Transverse colon (tissue), 4 donors: ENCODE results near the gene TRIM49B. TPM values are rescaled to one million over a fixed set of nuclear protein-coding genes. Genes with fewer than 3 reads are reported as not detected.
"Not testable (repeated sequence)": the region's sequence is repeated elsewhere in the genome, so short reads cannot be mapped to it uniquely, and the experiment has no call there.

Experiments used
- DNase-seq: peaks from one replicate; pipeline ENCODE4 v3.0.0-alpha.2; 2019
- H3K27ac ChIP-seq, 4 donors: fragments of 200-600 bp; sonication (generic); 2 replicates each; pipeline ENCODE4 v1.5.1; 2016 to 2018; ENCODE audit warnings: inconsistent platforms in 4 of 4
- H3K27me3 ChIP-seq: fragments of 200-600 bp; sonication (generic); 2 replicates; pipeline ENCODE4 v1.5.1; 2017; ENCODE audit warnings: inconsistent platforms
- H3K36me3 ChIP-seq, 4 donors: fragments of 200-600 bp; sonication (generic); 2 replicates each; pipeline ENCODE4 v1.5.1; 2017 to 2019; ENCODE audit warnings: inconsistent platforms in 4 of 4
- H3K4me1 ChIP-seq, 4 donors: fragments of 200-600 bp; sonication (generic); 2 replicates each; pipeline ENCODE4 v1.5.1; 2017 to 2020; ENCODE audit warnings: inconsistent platforms in 4 of 4
- H3K4me3 ChIP-seq, 4 donors: fragments of 200-600 bp; sonication (generic); 1 replicate in 1 of 4; 2 replicates in 3 of 4; pipeline versions ENCODE4 v1.5.1 to v1.6.1; 2017 to 2019; ENCODE audit warnings: inconsistent platforms in 4 of 4
- H3K9me3 ChIP-seq, 2 donors: fragments of 200-600 bp; sonication (generic); 2 replicates each; pipeline ENCODE4 v1.5.1; 2017 to 2019; ENCODE audit warnings: inconsistent platforms in 2 of 2
- WGBS, 2 donors: methylation state at CpG; one replicate each; pipeline ENCODE4 v1.1.5; 2018; ENCODE audit warnings: low coverage in 1 of 2; 5-methylcytosine and 5-hydroxymethylcytosine counted together
- in situ Hi-C, 4 donors: fragments of 200-750 bp; cut with MboI; loops; one replicate each; pipeline versions ENCODE4 v1.15.0 to v1.15.1; 2017; ENCODE audit warnings: low sequenced_read_pairs in 3 of 4, low pct_ligation_motif_present in 1 of 4, low pct_unique_long_range_greater_than_20kb in 1 of 4
- intact Hi-C: fragments of 100-400 bp; cut with DNase I; formaldehyde crosslinking; loops from one replicate; pipeline ENCODE4 v1.15.1; 2023; ENCODE audit warnings: low total_unique reads
- small RNA-seq, 4 donors: library from RNA; depleted of rRNA; stranded (forward); fragments of <200 nt; gene quantifications; one replicate each; pipeline ENCODE3, GENCODE V24; 2016
- total RNA-seq, 4 donors: library from RNA; depleted of rRNA; stranded (reverse); fragments of >200 nt; gene quantifications; one replicate each; pipeline ENCODE4 v1.1.0, GENCODE V29; 2016

Gene TRIM49B, protein sequence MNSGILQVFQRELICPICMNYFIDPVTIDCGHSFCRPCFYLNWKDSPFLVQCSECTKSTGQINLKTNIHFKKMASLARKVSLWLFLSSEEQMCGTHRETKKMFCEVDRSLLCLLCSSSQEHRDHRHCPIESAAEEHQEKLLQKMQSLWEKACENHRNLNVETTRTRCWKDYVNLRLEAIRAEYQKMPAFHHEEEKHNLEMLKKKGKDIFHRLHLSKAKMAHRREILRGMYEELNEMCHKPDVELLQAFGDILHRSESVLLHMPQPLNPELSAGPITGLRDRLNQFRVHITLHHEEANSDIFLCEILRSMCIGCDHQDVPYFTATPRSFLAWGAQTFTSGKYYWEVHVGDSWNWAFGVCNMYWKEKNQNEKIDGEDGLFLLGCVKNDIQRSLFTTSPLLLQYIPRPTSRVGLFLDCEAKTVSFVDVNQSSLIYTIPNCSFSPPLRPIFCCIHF
- not detected for total RNA-seq

DNA sequence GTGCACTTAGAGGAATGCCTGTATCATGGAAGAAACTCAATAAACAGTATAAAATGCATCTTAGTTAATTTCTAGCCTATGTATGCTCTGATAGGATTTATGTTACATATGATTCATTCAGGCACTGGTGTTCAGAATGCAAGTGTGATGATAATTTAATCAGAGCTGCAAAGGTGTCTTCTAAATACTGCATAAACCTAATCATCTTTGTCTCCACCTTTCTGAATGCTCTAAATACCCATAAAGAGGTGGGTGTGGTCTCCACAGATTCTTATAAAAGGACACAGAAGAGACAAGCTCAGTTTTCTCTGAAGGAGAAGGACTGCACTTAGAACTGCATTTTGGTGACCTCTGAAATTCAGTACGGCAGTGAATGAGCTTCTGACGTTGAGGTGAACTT is at the start of gene TRIM49B:
Gene TRIM49B (plus strand): TSS at position 301 of the 400 bp plus-strand sequence. CDS start 2,777 bp downstream, outside the sequence.
- DNase-seq, intact Hi-C loops: not testable (repeated sequence)
- 31 to 60% methylated on average over 1 to 2 of the region's 2 CpGs for WGBS, 2 donors

DNA sequence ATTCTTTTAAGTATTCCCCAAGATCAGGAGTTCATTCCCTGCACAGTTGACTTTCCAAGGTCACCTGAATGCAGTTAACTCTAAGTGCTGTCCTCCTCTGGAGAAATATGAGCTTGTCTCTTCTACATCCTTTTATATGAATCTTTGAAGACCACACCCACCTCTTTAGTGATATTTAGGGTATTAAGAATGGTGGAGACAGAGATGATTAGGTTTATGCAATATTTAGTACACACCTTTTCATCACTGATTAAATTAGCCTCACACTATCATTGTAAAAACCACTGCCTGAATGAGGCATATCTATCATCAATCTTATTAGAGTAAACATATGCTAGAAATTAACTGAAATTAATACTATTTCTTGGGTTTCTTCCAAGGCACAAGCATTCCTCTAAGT is 44.8 kb upstream of the TRIM49B start, which contains the start of gene TRIM51G:
Gene TRIM51G (minus strand): TSS at position 101 of the 400 bp plus-strand sequence. CDS start 2,190 bp downstream, outside the sequence.
- DNase-seq, H3K4me3 ChIP-seq, intact Hi-C loops, H3K27ac ChIP-seq, in situ Hi-C loops, H3K4me1 ChIP-seq, H3K27me3 ChIP-seq, H3K9me3 ChIP-seq, H3K36me3 ChIP-seq: not testable (repeated sequence)

More for the DNA sequence above, at the start of gene TRIM49B:
- H3K4me1 ChIP-seq, H3K27me3 ChIP-seq, H3K9me3 ChIP-seq, in situ Hi-C loops, H3K4me3 ChIP-seq, H3K36me3 ChIP-seq, H3K27ac ChIP-seq: not testable (repeated sequence)

DNA sequence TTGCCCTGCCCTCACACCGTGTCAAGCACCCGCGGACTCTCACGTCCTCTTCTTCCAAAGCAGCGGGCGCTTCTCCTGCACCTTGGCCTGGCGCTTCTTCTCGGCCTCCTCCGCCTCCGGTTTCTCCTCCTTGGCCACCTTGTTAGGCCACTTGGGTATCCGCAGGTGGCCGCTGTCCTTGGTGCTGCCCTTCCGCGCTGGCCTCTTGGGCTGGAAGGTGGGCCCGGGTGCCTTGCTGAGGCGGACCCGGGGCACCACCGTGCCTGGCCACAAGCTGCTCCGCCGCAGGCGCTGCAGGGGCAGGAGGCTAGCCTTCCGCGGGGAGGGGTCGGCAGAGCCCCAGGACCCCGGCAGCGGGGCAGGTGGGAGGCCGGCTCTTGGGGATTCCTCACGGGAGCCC is 19.6 kb downstream of the TRIM49B start:
- 89% methylated on average over 21 of the region's 28 CpGs; no CpG with 5 or more reads in 1 of the 2 donors for WGBS, 2 donors
- in situ Hi-C loops, H3K4me3 ChIP-seq, H3K36me3 ChIP-seq, H3K4me1 ChIP-seq, H3K27me3 ChIP-seq, H3K27ac ChIP-seq, intact Hi-C loops, H3K9me3 ChIP-seq, DNase-seq: not testable (repeated sequence)

DNA sequence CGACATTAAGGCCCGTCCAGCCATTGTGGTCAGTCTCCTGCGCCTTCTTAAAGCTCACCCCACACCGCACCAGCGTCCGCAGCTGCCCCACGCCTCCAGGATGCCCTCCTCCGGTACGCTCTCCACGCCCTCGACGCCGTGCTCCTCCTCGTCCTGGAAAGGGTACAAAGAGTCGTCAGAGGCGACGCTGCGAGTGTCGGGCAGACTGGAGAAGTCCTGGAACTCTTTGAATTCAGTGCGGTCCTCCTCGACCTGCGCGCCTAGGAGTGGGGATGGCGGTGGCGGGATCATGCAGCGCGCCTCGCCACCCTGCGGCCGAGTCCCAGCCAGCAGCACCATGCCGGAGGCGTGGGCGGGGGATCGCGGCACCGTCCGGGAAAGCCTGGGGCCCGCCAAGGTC is 21.2 kb downstream of the TRIM49B start:
- DNase-seq, H3K4me3 ChIP-seq, in situ Hi-C loops, H3K27me3 ChIP-seq, H3K36me3 ChIP-seq, H3K4me1 ChIP-seq, H3K9me3 ChIP-seq, H3K27ac ChIP-seq, intact Hi-C loops: not testable (repeated sequence)
- WGBS, 2 donors = 86% methylated on average over 38 of the region's 38 CpGs; no CpG with 5 or more reads in 1 of the 2 donors

DNA sequence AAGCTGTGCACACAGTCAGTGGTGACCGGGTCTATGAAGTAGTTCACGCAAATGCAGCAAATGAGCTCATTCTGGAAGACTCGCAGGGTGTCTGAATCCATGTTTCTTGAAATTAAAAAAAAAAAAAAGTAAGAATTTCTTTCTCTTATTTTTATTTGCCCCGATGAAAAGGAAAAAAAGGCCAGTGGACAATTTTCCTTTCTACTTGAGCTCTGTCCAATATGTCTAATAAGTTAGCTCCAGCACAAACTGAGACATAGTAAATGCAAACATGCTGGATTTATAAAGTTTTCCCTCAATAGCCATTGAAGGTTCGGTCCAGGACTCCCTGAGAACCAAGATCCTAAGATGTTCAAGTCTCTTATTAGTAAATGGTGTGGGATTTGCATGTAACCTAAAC is 30.4 kb downstream of the TRIM49B start, which contains the start of gene TRIM64C:
Gene TRIM64C (minus strand): TSS at position 101 of the 400 bp plus-strand sequence. CDS start 0 bp downstream, at position 101.
- in situ Hi-C loops, DNase-seq, H3K9me3 ChIP-seq, H3K27me3 ChIP-seq, H3K36me3 ChIP-seq, H3K4me1 ChIP-seq, H3K27ac ChIP-seq, H3K4me3 ChIP-seq, intact Hi-C loops: not testable (repeated sequence)
- 84% methylated on average over 3 to 5 of the region's 5 CpGs for WGBS, 2 donors

DNA sequence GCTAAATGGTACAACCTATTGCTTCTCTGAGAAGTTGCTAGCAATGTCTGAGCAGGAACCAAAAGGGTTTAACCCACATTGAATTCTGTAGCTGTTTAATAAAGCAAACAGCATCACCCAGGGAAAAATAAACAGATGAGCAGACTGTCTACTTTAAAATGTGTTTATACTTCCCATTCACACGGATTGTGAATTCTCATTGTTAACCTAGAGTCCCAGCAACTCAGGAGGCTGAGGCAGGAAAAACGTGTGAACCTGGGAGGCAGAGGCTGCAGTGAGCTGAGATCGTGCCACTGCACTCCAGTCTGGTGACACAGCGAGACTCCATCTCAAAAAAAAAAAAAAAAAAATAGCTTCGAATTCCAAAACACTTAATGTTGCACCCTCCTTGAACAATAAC is 41.3 kb downstream of the TRIM49B start:
- in situ Hi-C loops, intact Hi-C loops, DNase-seq, H3K36me3 ChIP-seq, H3K9me3 ChIP-seq, H3K27ac ChIP-seq, H3K4me1 ChIP-seq, H3K27me3 ChIP-seq, H3K4me3 ChIP-seq: not testable (repeated sequence)
- WGBS, 2 donors = 43 to 65% methylated on average over 3 to 5 of the region's 5 CpGs

Small RNA genes within 50 kb of the gene (small RNA-seq; reads per million reads assigned to genes)
- gene AC084851.1 = 0 reads per million in 4 donors

Other genes starting within 250 kb of the TRIM49B start
- gene TRIM51G, start 44.9 kb upstream of the TRIM49B start, total RNA-seq = not detected
- not detected for gene TRIM64C, start 30.3 kb downstream of the TRIM49B start, total RNA-seq
- under 1 TPM in 1 of 4 donors, not detected in 3; 0.14 TPM for gene FOLH1, start 179.8 kb downstream of the TRIM49B start, total RNA-seq